ENCODE measurements around the gene MADCAM1. TPM values are rescaled to one million over a fixed set of nuclear protein-coding genes. Genes with fewer than 3 reads are reported as not detected.

MADCAM1 gene
- polyA plus RNA-seq, 4 donors = 2.8 to 5.8 (median 4.5) TPM

DNA sequence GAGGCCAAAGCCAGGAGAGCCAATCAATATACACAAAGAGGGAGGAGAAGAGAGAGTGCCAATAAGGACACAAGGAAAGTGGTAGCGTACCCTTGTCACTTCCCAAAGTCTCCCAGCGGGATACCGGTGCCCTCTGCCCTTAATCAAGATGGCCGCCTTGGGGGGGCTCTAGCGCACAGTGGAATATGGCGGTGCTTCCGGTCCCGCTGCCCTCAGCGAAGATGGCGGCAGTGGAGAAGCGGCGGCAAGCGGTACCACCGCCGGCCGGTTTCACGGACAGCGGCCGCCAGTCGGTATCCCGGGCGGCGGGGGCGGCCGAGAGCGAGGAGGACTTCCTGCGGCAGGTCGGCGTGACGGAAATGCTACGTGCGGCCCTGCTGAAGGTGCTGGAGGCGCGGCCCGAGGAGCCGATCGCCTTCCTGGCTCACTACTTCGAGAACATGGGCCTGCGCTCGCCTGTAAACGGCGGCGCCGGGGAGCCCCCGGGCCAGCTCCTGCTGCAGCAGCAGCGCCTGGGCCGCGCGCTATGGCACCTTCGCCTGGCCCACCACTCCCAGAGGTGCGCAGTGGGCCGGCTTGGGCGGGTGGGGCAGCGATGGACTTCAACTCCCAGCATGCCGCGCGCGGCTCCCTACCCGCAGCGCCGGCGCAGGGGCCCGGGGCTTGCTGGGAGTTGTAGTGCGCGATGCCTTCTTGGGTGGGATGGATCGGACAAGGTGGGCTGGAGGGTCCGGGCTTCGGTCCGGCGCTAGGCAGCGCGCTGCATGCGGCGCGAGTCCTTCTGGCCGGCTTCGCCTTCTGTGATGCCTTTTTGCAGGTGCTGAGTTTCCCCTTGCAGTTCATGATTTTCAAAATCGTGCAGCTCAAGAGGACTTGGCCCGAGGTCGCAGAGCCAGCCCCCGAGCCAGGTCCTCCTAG lies 11.3 kb downstream of the MADCAM1 start, which contains the start of gene TPGS1:
Gene TPGS1, plus strand, starts transcription at position 212 of the 918 bp plus-strand sequence. Its CDS starts 10 bp downstream, at position 222.
- no peak for DNase-seq (ENCODE audit: low read depth in 4 of 4, low spot score in 3 of 4)

DNA sequence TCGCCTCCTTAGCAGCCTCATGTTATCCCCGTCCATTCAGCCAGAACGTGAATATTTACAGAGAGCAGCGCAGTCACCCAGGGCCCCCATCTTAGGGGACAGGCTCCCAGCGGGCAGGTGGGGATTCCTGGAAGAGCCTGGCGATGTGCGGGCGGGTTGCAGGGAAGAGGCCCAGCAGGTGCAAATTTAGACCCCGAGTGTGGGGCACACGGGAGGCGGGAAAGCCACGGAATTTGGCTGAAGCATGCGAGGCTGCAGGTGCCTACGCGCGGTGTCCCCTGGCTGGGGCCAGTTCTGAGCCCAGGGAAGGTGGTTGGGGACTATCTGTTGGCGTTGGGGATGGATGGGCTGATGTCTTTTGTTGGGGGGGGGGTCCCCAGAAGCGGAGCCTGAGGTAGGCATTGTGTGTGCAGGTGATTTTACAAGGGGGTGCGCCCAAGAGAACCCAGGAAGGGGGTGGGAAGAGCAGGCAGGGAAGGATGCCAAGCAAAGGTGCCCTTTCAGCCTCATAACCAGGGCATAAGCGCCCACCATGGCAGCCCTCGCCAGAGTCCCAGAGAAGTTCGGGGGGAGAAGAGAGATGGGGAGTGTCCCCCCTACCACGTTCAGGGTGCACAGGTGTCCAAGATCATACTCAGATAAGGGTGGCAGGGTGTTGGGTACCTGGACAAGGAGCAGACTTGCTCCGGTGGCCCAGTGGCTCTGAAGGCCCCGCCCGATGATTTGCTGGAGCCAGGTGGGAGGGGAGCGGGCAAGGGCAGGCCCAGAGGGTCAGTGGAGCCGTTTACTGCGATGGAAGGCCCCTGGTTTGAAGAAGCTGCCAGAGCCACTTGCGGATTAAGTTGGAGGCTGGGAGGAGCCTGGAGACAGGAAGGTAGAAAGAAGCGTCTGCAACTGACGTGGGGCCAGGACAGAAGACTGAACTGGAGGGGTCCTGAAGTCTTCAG lies 12.2 kb downstream of the MADCAM1 start:
- DNase-seq (ENCODE audit: low read depth in 4 of 4, low spot score in 3 of 4) = no peak

DNA sequence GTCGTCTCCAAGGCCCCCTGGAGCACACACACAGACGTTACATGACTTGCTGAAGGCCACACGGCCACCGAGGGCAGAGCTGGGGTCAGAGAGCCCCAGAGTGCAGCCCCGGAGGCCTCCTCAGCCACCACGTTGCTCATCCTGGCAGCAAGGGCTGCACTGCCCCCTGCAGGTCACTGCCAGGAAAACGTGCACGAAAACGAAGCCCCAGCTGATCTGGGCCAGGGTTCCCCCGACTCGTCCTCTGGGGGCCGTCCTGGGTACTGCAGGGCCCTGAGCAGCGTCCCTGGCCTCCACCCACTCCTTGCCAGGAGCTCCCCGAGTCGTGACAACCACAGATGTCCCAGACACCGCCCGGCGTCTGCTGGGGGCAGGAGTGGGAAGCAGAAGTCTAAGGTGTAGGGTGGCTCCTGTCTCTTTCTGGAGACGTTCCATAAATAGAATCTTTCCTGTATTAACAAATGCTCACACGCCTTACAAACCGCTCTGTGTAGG lies 14.4 kb downstream of the MADCAM1 start:
- DNase-seq (ENCODE audit: low read depth in 4 of 4, low spot score in 3 of 4) = no peak

DNA sequence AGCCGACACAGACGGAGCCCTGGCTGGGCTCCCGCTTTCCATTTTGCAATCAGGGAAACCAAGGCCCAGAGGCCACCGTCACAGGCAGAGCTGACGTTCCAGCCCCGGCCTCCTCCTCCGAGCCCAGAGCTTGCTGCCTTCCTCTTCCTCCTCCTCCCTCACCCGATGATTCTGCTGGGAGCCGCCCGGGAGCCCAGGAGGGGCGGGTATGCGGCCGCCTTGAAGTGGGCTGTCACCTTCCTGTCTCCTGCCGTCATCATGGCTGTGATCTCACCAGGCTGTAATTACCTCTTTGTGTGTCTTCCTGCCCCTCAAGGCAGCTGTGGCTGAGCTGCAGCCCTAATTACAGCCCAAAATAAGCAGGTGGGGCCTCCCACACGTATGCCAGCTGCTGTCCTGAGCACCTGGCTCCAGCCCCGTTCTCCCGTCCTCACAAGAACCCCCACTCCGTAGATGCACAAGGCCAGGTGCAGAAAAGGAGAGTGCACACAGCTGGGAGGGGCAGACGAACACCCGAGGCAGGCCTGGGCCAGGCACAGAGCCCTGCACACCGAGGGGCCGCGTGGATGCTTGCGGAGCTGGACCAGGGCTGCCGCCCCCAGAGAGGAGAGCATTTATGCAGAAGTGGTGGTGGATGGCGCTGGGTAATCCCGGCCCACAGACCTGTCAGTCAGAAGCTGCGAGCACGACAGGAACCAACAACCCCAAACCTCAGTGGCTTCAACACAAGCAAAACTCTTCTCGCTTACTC lies 15.0 kb downstream of the MADCAM1 start:
- DNase-seq (ENCODE audit: low read depth in 4 of 4, low spot score in 3 of 4) = no peak

DNA sequence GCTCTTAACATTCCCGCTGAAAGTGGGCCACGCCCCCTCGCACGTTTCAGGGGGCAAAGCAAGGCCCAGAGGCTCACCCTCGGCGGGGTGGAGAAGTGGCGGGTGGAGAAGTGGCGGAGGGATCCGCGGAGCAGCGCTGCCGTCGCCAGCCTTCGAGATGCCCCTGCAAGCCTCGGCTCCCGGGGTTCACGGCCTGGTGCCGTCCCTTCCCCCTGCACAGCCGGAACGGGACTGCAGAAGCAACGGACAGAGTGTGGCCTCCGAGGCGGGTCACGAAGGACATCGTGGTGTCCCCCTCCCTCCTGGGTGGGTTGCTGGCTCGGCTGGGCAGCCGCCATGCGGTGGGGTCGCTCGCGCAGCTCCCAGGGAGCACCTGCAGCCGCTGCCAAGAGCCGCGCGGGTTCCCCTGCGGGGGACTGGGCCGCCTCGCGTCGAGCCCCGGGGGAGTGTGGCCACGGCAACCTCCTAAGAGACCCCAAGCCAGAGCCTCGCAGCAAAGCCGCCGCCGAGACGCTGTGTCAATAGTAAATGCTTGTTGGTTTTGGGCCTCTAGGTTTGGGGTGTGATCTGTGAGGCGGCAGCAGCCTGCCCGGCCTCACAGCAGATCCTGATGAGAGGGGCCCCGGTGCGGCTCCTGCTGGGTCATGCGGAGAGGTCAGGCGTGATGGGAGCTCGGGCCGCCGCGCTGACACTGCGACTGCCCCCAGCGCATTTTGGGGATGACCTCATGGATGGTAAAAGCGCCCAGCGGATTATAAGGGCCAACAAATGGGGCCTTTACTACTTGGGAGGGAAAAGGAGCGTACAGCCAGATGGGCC lies 16.5 kb downstream of the MADCAM1 start:
- no peak for DNase-seq (ENCODE audit: low read depth in 4 of 4, low spot score in 3 of 4)

DNA sequence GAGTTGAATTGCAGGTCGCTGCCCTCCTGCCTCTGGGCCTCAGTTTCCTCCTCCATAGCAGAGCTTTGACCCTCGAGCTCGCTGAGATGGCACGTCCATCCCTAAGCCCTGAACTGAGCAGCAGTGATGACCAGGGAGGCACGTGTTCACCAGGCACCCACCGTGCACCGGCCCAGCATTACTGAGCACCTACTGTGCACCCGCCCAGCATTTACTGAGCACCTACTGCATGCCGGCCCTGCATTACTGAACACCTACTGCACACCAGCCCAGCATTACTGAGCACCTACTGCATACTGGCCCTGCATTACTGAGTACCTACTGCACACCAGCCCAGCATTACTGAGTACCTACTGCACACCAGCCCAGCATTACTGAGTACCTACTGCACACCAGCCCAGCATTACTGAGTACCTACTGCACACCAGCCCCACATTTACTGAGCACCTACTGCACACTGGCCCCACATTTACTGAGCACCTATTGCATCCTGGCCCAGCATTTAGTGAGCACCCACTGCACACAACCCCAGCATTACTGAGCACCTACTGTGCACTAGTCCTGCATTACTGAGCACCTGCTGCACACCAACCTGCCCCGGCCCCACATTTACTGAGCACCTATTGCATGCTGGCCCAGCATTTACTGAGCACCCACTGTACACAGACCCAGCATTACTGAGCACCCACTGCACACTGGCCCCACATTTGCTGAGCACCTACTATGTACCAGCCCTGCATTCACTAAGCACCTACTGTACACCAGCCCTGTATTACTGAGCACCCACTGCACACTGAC lies 17.3 kb downstream of the MADCAM1 start:
- DNase-seq (ENCODE audit: low read depth in 4 of 4, low spot score in 3 of 4) = no peak

DNA sequence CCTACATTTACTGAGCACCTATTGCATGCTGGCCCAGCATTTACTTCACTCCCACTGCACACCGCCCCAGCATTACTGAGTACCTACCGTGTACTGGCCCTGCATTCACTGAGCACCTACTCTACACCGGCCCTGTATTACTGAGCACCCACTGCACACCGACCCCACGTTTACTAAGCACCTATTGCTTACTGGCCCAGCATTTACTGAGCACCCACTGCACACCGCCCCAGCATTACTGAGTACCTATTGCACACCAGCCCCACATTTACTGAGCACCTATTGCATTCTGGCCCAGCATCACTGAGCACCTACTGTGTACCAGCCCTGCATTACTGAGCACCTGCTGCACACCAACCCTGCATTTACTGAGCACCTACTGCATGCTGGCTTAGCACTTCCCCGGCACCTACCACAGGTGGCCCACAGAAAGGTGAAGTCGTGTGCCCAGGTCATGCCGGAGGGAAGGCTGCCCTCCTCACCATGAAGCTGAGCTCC lies 17.9 kb downstream of the MADCAM1 start:
- no peak for DNase-seq (ENCODE audit: low read depth in 4 of 4, low spot score in 3 of 4)

DNA sequence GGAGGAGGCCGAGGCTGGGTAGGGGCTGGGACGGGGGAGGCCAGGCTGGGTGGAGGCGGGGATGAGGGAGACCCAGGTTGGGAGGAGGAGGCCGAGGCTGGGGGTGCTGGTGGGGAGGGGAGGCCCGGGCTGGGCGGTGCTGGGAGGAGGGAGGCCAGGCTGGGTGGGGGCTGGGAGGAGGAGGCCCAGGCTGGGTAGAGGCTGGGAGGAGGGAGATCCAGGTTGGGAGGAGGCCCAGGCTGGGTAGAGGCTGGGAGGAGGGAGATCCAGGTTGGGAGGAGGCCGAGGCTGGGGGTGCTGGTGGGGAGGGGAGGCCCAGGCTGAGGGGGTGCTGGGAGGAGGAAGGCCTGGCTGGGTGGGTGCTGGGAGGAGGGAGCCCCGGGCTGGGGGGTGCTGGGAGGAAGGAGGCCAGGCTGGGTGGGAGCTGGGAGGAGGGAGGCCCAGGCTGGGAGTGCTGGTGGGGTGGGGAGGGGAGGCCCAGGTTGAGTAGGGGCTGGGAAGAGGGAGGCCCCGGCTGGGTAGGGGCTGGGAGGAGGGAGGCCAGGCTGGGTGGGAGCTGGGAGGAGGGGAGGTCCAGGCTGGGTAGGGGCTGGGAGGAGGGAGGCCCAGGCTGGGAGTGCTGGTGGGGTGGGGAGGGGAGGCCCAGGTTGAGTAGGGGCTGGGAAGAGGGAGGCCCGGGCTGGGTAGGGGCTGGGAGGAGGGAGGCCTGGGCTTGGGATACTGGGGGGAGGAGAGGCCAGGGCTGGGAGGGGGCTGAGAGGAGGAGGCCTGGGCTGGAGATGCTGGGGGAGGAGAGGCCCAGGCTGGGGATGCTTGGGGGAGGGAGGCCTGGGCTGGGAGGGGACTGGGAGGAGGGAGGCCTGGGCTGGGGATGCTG lies 21.7 kb downstream of the MADCAM1 start:
- DNase-seq (ENCODE audit: low read depth in 4 of 4, low spot score in 3 of 4) = peak in 3 of 4 donors; percentile 75 to 83 (median 77)

DNA sequence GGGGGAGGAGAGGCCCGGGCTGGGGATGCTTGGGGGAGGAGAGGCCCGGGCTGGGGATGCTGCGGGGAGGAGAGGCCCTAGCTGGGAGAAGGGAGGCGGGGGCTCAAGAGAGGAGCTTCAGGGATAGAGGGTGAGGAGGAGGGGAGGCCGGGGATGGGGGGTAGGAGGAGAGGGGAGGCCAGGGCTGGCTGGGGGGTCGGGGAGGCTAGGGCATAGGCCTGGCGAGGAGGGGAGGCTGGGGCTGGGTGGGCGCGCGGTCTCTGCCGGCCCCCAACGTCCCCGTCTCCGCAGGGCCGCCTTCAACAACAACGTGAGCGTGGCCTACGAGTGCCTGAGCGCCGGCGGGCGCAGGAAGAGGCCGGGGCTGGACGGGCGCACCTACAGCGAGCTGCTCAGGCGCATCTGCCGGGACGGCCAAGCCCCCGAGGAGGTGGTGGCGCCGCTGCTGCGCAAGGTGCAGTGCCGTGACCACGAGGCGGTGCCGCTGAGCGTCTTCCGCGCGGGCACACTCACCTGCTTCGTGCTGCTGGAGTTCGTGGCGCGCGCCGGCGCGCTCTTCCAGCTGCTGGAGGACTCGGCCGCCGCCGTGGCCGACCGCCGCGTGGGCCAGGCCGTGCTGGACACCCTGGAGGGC lies 22.4 kb downstream of the MADCAM1 start:
- no peak for DNase-seq (ENCODE audit: low read depth in 4 of 4, low spot score in 3 of 4)

DNA sequence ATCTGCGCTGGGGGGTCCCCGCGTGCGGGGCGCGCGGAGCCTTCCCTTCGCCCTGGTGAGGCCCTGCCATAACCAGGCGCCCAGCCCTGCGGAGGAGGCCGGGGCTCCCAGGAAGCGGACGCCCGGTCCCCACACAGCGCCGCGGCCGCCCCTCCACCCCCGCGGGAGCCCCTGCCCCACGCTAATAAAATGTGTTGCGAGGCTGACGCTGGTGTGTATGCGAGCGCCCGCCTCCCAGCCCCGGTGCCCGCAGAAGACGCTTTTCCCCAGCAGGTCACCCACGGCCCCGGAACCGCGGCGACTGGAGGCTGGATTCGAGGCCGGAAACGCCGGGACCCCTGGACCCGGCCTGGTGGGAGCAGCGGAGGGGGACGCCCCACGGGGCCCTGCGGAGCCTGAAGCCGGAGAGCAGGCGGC lies 23.2 kb downstream of the MADCAM1 start:
- DNase-seq (ENCODE audit: low read depth in 4 of 4, low spot score in 3 of 4) = no peak

DNA sequence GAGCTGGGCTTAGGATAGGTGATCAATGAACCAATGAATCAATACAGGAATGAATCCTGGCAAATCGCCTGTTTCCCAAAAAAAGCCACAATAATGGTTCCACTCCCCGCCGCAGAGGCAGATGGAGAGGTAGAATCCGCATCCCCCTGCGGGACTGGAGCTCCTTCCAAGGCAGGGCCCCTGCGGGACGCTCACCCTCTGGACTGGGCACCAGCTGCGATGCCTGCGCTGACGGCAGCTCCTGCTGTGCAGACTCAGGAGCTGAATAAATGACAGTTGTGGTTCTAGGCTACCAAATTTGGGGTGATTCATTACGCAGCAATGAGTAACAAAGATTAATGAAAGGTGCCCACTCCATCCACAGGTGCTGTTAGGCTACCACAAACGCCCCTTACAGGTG lies 26.4 kb downstream of the MADCAM1 start:
- no peak for DNase-seq (ENCODE audit: low read depth in 4 of 4, low spot score in 3 of 4)

DNA sequence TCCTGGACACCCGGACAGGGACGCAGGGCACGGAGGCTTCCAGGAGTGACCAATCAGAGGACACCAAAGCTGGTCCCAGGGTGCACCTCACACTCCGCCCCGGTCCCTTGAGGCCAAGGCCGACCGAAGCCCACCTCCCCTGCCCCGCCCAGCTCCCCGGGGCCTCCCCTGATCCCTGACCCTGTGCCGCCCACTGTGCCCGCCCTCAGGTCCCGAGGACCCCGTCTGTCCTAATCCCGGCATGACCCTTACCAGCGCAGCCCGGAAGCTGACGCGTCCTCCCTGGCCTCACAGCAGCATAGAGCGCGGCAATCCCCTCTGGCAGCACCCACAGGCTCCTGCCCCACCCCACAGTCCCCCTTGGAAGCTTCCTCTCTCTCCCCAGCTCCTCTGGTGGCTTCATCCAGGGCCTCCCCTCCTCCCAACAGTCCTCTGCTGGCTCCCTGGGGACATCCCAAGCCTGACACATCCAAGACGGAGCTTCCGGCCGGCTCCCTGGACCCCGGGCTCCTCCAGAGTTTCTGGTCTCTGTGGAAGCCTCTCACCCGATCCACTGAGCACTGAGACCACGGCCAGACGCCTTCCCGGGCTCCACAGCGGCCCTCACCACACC lies 27.9 kb downstream of the MADCAM1 start:
- DNase-seq (ENCODE audit: low read depth in 4 of 4, low spot score in 3 of 4) = no peak

DNA sequence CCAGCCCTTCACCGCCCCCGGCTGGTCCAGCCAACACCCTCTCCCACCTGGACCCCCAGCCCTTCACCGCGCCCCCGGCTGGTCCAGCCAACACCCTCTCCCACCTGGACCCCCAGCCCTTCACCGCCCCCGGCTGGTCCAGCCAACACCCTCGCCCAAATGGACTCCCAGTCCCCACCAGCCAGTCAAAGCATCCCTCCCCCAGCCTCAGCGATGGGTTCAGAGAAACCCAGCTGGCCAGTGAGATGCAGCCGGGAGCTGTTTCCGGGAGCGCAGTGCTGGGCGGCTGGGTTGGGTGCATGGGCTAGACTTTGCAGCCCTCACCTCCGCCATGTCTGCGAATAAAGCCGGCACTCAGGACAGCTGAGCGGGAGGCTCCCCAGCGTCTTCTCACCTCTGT lies 28.7 kb downstream of the MADCAM1 start:
- DNase-seq (ENCODE audit: low read depth in 4 of 4, low spot score in 3 of 4) = no peak

DNA sequence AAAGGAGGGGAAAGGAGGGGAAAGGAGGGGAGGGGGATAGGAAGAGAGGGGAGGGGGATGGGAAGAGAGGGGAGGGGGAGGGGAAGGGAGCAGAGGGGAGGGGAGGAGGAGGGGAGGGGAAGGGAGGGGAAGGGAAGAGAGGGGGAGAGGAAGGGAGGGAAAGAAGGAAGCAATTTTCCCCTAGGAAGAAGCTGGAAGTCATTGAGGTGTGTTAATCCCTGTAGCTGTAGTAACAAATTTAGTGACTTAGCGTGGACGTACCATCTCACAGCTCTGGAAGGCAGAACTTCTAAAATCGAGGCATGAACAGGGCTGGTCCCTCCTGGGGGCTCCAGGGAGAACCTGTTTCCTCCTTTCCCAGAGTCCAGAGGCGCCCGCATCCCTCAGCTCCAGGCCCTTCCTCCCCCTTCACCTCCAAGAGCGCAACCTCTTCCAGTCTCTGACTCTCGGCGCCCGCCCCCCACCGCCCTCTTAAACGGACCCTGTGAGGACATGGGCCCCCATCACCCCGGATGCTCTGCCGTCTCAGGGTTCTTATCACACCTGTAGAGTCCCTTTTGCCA lies 29.7 kb downstream of the MADCAM1 start:
- DNase-seq (ENCODE audit: low read depth in 4 of 4, low spot score in 3 of 4) = no peak

DNA sequence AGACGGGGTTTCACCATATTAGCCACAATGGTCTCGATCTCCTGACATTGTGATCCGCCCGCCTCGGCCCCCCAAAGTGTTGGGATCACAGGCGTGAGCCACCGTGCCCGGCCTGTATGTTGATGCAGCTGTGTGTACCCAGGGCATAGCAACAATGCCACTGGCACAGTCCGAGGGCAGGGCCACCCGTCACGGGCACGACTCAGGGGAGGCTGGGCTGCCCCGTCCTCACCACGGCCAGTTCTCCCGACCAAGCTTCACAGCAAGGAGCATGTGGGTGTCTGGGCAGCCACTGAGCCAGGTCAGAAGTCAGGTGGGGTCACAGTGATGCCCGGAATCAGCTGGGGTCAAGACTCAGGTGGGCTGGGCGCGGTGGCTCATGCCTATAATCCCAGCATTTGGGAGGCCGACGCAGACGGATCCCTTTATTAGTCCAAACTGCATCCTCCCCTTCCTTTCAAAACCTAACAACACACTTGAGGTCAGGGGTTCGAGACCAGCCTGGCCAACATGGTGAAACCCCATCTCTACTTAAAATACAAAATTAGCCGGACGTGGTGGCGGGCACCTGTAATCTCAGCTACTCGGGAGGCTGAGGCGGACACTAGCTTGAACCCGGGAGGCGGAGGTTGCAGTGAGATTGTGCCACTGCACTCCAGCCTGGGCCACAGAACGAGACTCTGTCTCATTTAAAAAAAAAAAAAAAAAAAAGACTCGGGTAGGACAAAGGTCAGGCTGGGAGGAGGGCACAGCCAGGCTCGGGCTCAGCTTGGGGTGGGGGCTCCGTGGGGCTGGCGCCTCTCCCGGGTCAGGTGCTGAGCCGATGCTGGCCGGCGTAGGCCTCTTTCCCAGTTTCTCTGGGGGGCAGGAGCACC lies 34.1 kb downstream of the MADCAM1 start:
- DNase-seq (ENCODE audit: low read depth in 4 of 4, low spot score in 3 of 4) = no peak

Measured in left renal pelvis (tissue), 4 donors.